K562 (cell line): ENCODE results near the gene EDN2. TPM values are rescaled to one million over a fixed set of nuclear protein-coding genes. Genes with fewer than 3 reads are reported as not detected.

Source experiments
- CEBPG ChIP-seq, 3 experiments: fragments of 200-800 bp in 1 of 3; sonication (Bioruptor generic) in 1 of 3; sonication (generic) in 1 of 3; formaldehyde crosslinking in 1 of 3; IDR thresholded peaks in 2 of 3; conservative IDR thresholded peaks in 1 of 3; 2 replicates each; pipeline versions ENCODE4 v1.6.1 to v1.8.0; 2016 to 2022; ENCODE audit warnings: missing compliant biosample characterization in 2 of 3, missing genetic modification characterization in 2 of 3, mild to moderate bottlenecking in 1 of 3, missing genetic modification reagents in 1 of 3
- CTCFL ChIP-seq: IDR thresholded peaks from 2 replicates; pipeline ENCODE4 v1.6.1; 2011; ENCODE audit warnings: borderline replicate concordance, low read depth, mild to moderate bottlenecking, moderate library complexity, low read length; ENCODE audit not compliant: insufficient read depth, poor library complexity, severe bottlenecking
- E2F1 ChIP-seq: sonication (generic); formaldehyde crosslinking; IDR thresholded peaks from 2 replicates; pipeline ENCODE4 v1.8.1; 2023; ENCODE audit warnings: mild to moderate bottlenecking, missing genetic modification reagents, moderate library complexity
- ESRRA ChIP-seq: fragments of 450-650 bp; IDR thresholded peaks from 2 replicates; pipeline ENCODE4 v1.6.1; 2014; ENCODE audit warnings: low read depth, mild to moderate bottlenecking, moderate library complexity, borderline replicate concordance
- FOSL1 ChIP-seq: fragments of 200-800 bp; sonication (Bioruptor generic); conservative IDR thresholded peaks from 2 replicates; pipeline ENCODE4 v1.6.1; 2016; ENCODE audit warnings: missing genetic modification characterization, missing compliant biosample characterization
- JUN ChIP-seq, 2 experiments: sonication (generic) in 1 of 2; formaldehyde crosslinking in 1 of 2; IDR thresholded peaks; 2 replicates each; pipeline versions ENCODE4 v1.6.1 to v1.8.0; 2012 to 2022; ENCODE audit warnings: borderline replicate concordance in 2 of 2, mild to moderate bottlenecking in 2 of 2, improper control_type of control experiment in 1 of 2, low read depth in 1 of 2, low read length in 1 of 2, missing genetic modification reagents in 1 of 2
- LEF1 ChIP-seq: fragments of 450-650 bp; IDR thresholded peaks from 2 replicates; pipeline ENCODE4 v1.6.1; 2016; ENCODE audit warnings: mild to moderate bottlenecking
- MAFK ChIP-seq: IDR thresholded peaks from 2 replicates; pipeline ENCODE4 v1.6.1; 2011; ENCODE audit warnings: low read length, improper control_type of control experiment
- NFIC ChIP-seq: fragments of 450-650 bp; IDR thresholded peaks from 2 replicates; pipeline ENCODE4 v1.6.1; 2017; ENCODE audit warnings: mild to moderate bottlenecking, inconsistent platforms
- NR2F6 ChIP-seq: fragments of 450-650 bp; formaldehyde crosslinking; IDR thresholded peaks from 2 replicates; pipeline ENCODE4 v1.4.0; 2020; ENCODE audit warnings: mild to moderate bottlenecking
- POLR2AphosphoS2 ChIP-seq: IDR thresholded peaks from 2 replicates; pipeline ENCODE4 v1.6.1; 2012; ENCODE audit warnings: low read length, improper control_type of control experiment
- POLR2B ChIP-seq: fragments of 450-650 bp; IDR thresholded peaks from 2 replicates; pipeline ENCODE4 v1.6.1; 2018; ENCODE audit warnings: low read depth; ENCODE audit not compliant: partially characterized antibody
- RAD21 ChIP-seq, 2 experiments: fragments of 250-450 bp in 1 of 2; fragments of 450-650 bp in 1 of 2; sonication (Bioruptor Pico) in 1 of 2; formaldehyde crosslinking in 1 of 2; IDR thresholded peaks in 1 of 2; conservative IDR thresholded peaks in 1 of 2; 2 replicates each; pipeline versions ENCODE4 v1.4.0 to v1.8.0; 2020 to 2022; ENCODE audit warnings: mild to moderate bottlenecking in 2 of 2, moderate library complexity in 1 of 2
- WHSC1 ChIP-seq: IDR thresholded peaks from one replicate; pipeline ENCODE4 v1.6.1; 2012; ENCODE audit warnings: low read length, control low read depth, inconsistent platforms
- YBX1 ChIP-seq: fragments of 450-650 bp; IDR thresholded peaks from 2 replicates; pipeline ENCODE4 v1.7.1; 2016; ENCODE audit warnings: mild to moderate bottlenecking
- ZNF124 ChIP-seq: sonication (generic); formaldehyde crosslinking; IDR thresholded peaks from 2 replicates; pipeline ENCODE4 v1.8.1; 2022; ENCODE audit warnings: missing genetic modification reagents
- ZNF143 ChIP-seq: sonication (generic); formaldehyde crosslinking; IDR thresholded peaks from 2 replicates; pipeline ENCODE4 v1.9.0; 2022; ENCODE audit warnings: mild to moderate bottlenecking, missing genetic modification reagents
- ZNF347 ChIP-seq: fragments of 450-650 bp; formaldehyde crosslinking; IDR thresholded peaks from 2 replicates; pipeline ENCODE4 v1.4.0; 2020; ENCODE audit warnings: low read depth, mild to moderate bottlenecking, moderate library complexity
- polyA plus RNA-seq, 8 experiments: library from polyadenylated mRNA; depleted of rRNA in 4 of 8; stranded (reverse) in 5 of 8; unstranded in 3 of 8; fragments of >200 nt; fragmentation: Nextera tagmentation in 2 of 8; fragmentation: Illumina TruSeq in 1 of 8; extraction: Ambion mirVana in 2 of 8; extraction: Trizol in 1 of 8; gene quantifications; 2 replicates each; pipeline versions ENCODE4 v1.2.1 to v1.2.3, GENCODE V29; 2011 to 2014; ENCODE audit warnings: inconsistent platforms in 1 of 8, missing spikeins in 1 of 8
- total RNA-seq, 7 experiments: library from RNA; depleted of rRNA in 6 of 7; stranded (reverse); fragments of >200 nt in 6 of 7; fragmentation: Illumina TruSeq in 2 of 7; extraction: Trizol in 2 of 7; gene quantifications; 2 replicates each; pipeline versions ENCODE4 v1.2.1 to v1.2.3, GENCODE V29; 2011 to 2021; ENCODE audit warnings: low replicate concordance in 1 of 7
- TF ChIP-seq, protein P1 (sequence below), 3 experiments: IDR thresholded peaks in 2 of 3; conservative IDR thresholded peaks in 1 of 3; 2 replicates each; pipeline ENCODE4 v1.5.1; 2011 to 2012; ENCODE audit warnings: low read length in 3 of 3, mild to moderate bottlenecking in 3 of 3, control low read depth in 2 of 3, improper control_type of control experiment in 1 of 3, inconsistent platforms in 1 of 3, low read depth in 1 of 3, mixed read lengths in 1 of 3, moderate library complexity in 1 of 3; ENCODE audit not compliant: insufficient read depth in 2 of 3

Gene EDN2
- total and polyA plus RNA-seq, 9 of the 15 experiments (the other 6 are each of a cell fraction or from before 2014, with no cell fraction given): not detected

- TF ChIP-seq CTCFL: peak; percentile 38
- no peak for TF ChIP-seq FOSL1 (tag)
- no peak for TF ChIP-seq E2F1
- TF ChIP-seq WHSC1: no peak
- TF ChIP-seq MAFK: no peak
- no peak for TF ChIP-seq YBX1
- no peak for TF ChIP-seq POLR2B
- peak; percentile 20 to 28; a peak in 1 of 4 replicates for TF ChIP-seq RAD21 (CRISPR knock-in tag; conservative IDR thresholded peaks at IDR 0.05 in 1 of 2, IDR thresholded peaks at IDR 0.05 in 1 of 2)
- TF ChIP-seq ZNF347 (CRISPR knock-in tag): no peak
- no peak for TF ChIP-seq CEBPG (CRISPR knock-in tag; IDR thresholded peaks at IDR 0.05)
- no peak for TF ChIP-seq CEBPG (tag; conservative IDR thresholded peaks at IDR 0.05 in 1 of 2, IDR thresholded peaks at IDR 0.05 in 1 of 2)
- TF ChIP-seq NFIC: 0 out of 2 replicates have a peak, but pooled peaks have one; percentile 9
- 0 out of 2 replicates have a peak, but pooled peaks have one; percentile 34 for TF ChIP-seq ESRRA
- no peak for TF ChIP-seq JUN (IDR thresholded peaks at IDR 0.05; ENCODE audit: borderline replicate concordance, low read depth, low read length)
- TF ChIP-seq JUN (CRISPR knock-in tag; IDR thresholded peaks at IDR 0.05; ENCODE audit: borderline replicate concordance): no peak
- TF ChIP-seq NR2F6 (CRISPR knock-in tag): no peak
- TF ChIP-seq ZNF124 (CRISPR knock-in tag): no peak
- no peak for TF ChIP-seq LEF1
- TF ChIP-seq, protein P1, sequence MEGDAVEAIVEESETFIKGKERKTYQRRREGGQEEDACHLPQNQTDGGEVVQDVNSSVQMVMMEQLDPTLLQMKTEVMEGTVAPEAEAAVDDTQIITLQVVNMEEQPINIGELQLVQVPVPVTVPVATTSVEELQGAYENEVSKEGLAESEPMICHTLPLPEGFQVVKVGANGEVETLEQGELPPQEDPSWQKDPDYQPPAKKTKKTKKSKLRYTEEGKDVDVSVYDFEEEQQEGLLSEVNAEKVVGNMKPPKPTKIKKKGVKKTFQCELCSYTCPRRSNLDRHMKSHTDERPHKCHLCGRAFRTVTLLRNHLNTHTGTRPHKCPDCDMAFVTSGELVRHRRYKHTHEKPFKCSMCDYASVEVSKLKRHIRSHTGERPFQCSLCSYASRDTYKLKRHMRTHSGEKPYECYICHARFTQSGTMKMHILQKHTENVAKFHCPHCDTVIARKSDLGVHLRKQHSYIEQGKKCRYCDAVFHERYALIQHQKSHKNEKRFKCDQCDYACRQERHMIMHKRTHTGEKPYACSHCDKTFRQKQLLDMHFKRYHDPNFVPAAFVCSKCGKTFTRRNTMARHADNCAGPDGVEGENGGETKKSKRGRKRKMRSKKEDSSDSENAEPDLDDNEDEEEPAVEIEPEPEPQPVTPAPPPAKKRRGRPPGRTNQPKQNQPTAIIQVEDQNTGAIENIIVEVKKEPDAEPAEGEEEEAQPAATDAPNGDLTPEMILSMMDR (IDR thresholded peaks at IDR 0.05 in 2 of 3, conservative IDR thresholded peaks at IDR 0.05 in 1 of 3; ENCODE audit: insufficient read depth in 2 of 3, low read depth in 1 of 3, low read length in 3 of 3): peak; percentile 72 to 85 (median 82)
- TF ChIP-seq ZNF143 (CRISPR knock-in tag): no peak
- TF ChIP-seq POLR2AphosphoS2: no peak
These were observed 45.3 kb upstream of the EDN2 start (continued) for GRCh38 chr1:41529621-41530395.
